ENCODE results near the gene SCAPER.
"Not testable (repeated sequence)": the region's sequence is repeated elsewhere in the genome, so short reads cannot be mapped to it uniquely, and the experiment has no call there.

Gene SCAPER

DNA sequence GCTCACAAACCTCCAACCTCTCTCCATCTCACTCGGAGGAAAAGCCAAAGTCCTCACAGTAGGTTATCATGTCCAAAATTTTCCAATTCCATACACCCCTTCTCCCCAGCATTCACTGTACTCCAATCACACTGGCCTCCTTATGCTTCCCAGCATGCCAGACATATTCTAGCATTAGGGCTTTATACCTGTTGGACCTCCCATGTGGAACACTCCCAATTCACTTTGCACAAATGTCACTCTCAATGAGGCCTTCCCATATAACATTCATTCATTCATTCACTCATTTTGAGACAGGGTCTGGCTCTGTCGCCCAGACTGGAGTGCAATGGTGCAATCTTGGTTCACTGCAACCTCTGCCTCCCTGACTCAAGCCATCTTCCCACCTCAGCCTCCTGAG, 19.9 kb downstream of the SCAPER start:
- Mint-ChIP-seq H3K9me3 (peaks cover 31% of the 10 kb centered on the region), H3K4me1 (no peaks in the 10 kb centered on the region)

DNA sequence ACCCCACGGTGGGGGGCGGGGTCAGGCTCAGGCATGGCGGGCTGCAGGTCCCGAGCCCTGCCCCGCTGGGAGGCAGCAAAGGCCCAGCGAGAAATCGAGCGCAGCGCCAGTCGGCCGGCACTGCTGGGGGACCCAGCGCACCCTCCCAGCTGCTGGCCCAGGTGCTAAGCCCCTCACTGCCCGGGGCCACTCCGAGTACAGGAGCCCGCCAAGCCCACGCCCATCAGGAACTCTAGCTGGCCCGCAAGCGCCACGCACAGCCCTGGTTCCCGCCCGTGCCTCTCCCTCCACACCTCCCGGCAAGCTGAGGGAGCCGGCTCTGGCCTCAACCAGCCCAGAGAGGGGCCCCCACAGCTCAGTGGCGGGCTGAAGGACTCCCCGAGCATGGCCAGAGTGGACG, 29.2 kb downstream of the SCAPER start:
- TF ChIP-seq, protein P1, sequence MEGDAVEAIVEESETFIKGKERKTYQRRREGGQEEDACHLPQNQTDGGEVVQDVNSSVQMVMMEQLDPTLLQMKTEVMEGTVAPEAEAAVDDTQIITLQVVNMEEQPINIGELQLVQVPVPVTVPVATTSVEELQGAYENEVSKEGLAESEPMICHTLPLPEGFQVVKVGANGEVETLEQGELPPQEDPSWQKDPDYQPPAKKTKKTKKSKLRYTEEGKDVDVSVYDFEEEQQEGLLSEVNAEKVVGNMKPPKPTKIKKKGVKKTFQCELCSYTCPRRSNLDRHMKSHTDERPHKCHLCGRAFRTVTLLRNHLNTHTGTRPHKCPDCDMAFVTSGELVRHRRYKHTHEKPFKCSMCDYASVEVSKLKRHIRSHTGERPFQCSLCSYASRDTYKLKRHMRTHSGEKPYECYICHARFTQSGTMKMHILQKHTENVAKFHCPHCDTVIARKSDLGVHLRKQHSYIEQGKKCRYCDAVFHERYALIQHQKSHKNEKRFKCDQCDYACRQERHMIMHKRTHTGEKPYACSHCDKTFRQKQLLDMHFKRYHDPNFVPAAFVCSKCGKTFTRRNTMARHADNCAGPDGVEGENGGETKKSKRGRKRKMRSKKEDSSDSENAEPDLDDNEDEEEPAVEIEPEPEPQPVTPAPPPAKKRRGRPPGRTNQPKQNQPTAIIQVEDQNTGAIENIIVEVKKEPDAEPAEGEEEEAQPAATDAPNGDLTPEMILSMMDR (IDR thresholded peaks at IDR 0.05), result no peak
- Mint-ChIP-seq H3K36me3 (ENCODE audit: low read depth) (peaks cover 14% of the 10 kb centered on the region), H3K4me3 (no peak overlapping the region), H3K9me3 (no peaks in the 10 kb centered on the region), H3K27me3 (ENCODE audit: low read depth, poor library complexity) (no peaks in the 10 kb centered on the region), H3K4me1 (no peaks in the 10 kb centered on the region), H3K27ac (no peak overlapping the region)
- no peak for DNase-seq

More for the DNA sequence above, 19.9 kb downstream of the SCAPER start:
- TF ChIP-seq, protein P1 (IDR thresholded peaks at IDR 0.05), result no peak
- Mint-ChIP-seq H3K4me3 (no peak overlapping the region), H3K27me3 (ENCODE audit: low read depth, poor library complexity) (no peaks in the 10 kb centered on the region), H3K27ac (no peak overlapping the region), H3K36me3 (ENCODE audit: low read depth) (peaks cover 52% of the 10 kb centered on the region)
- no peak for DNase-seq

DNA sequence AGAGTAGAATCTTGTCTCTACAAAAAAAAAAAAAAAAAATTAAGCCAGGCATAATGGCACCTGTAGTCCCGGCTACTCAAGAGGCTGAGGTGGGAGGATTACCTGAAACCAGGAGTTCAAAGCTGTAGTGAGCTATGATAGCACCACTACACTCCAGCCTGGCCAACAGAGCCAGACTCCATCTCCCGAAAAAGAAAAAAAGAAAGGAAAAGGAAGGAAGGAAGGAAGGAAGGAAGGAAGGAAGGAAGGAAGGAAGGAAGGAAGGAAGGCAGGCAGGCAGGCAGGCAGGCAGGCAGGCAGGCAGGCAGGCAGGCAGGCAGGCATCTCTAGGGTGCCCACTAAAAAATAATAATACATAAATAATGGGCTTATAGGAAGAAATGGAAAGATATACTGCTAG, 32.1 kb downstream of the SCAPER start:
- not testable (repeated sequence) for H3K27ac Mint-ChIP-seq; DNase-seq; H3K9me3 Mint-ChIP-seq; H3K4me3 Mint-ChIP-seq; H3K4me1 Mint-ChIP-seq; H3K27me3 Mint-ChIP-seq (ENCODE audit: low read depth, poor library complexity)
- peaks cover 14% of the 10 kb centered on the region for H3K36me3 Mint-ChIP-seq (ENCODE audit: low read depth)

DNA sequence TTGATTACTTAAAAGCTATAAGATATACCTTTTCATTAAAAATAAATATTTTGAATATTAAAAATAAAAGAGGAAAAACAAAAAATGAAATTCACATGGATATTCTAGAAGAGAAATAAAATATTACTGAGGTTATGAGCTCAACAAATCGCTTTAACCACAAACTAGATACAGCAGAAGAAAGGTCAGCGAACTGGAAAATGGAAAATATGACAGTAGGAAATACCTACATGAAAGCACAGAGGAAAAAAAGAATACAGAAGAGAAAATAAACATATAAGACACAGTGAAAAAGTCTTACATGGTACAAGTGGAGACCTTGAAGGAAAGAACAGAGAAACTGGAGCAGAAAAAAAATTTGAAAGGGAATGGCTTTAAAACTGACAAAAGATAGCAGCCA, 33.2 kb downstream of the SCAPER start:
- Mint-ChIP-seq H3K4me3 (no peak overlapping the region), H3K36me3 (ENCODE audit: low read depth) (peaks cover 14% of the 10 kb centered on the region), H3K9me3 (no peaks in the 10 kb centered on the region), H3K27me3 (ENCODE audit: low read depth, poor library complexity) (no peaks in the 10 kb centered on the region), H3K4me1 (no peaks in the 10 kb centered on the region), H3K27ac (peak overlapping the region; percentile 2)
- TF ChIP-seq, protein P1 (IDR thresholded peaks at IDR 0.05), result no peak
- DNase-seq, result no peak

DNA sequence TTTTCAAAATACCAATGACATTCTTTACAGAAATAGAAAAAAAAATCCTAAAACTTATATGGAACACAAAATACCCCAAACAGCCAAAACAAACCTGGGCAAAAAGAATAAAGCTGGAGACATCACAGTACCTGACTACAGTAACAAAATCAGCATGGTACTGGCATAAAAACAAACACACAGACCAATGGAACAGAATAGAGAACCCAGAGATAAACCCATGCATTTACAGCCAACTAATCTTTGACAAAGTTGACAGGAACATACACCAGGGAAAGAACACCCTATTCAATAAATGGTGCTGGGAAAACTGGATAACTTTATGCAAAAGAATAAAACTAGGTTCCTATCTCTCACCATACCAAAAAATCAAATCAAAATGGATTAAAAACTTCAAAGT, 36.4 kb downstream of the SCAPER start:
- TF ChIP-seq, protein P1 (IDR thresholded peaks at IDR 0.05), result no peak
- Mint-ChIP-seq H3K9me3 (no peaks in the 10 kb centered on the region), H3K4me3 (no peak overlapping the region), H3K27ac (no peak overlapping the region), H3K36me3 (ENCODE audit: low read depth) (peaks cover under 1% of the 10 kb centered on the region), H3K4me1 (no peaks in the 10 kb centered on the region), H3K27me3 (ENCODE audit: low read depth, poor library complexity) (no peaks in the 10 kb centered on the region)
- no peak for DNase-seq

DNA sequence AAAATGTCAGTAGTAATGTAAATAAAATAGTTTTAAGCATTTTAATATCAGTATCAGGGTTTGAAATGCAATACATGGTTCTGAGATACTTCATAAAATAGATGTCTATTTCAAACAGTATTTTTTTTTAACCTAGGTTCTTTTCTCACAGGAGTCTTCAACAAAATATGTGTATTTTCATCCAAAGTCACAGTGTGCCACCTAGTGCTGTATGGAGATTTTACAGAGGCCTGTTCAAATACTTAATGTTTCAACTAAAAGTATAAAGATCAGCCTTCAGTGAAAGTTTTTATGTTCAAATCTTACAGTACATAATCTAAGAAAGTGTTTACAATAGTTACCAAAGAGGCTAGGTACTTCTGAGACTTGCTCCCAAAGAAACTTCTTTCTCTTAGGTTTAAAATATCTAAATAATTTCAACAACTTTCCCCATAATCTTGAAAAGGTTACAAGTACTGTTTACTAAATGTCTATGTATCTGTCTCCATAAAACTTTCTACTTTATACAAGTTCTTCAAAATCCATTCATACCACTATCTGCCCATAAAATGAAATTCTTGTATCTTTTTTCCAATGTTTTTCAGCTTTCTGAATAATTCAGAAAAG, 38.3 kb downstream of the SCAPER start:
- Mint-ChIP-seq H3K36me3 (ENCODE audit: low read depth) (peaks cover 4% of the 10 kb centered on the region), H3K27ac (no peak overlapping the region), H3K9me3 (no peaks in the 10 kb centered on the region), H3K27me3 (ENCODE audit: low read depth, poor library complexity) (no peaks in the 10 kb centered on the region), H3K4me3 (no peak overlapping the region), H3K4me1 (no peaks in the 10 kb centered on the region)
- DNase-seq, result no peak
- TF ChIP-seq, protein P1 (IDR thresholded peaks at IDR 0.05), result peak; percentile 48
